Vagina (tissue), 2 donors: ENCODE data around the gene HECTD4. TPM values are rescaled to one million over a fixed set of nuclear protein-coding genes. Genes with fewer than 3 reads are reported as not detected.
"Not testable (repeated sequence)": the region's sequence is repeated elsewhere in the genome, so short reads cannot be mapped to it uniquely, and the experiment has no call there.

ENCODE experiments used
- DNase-seq, 2 donors: peaks; one replicate each; pipeline ENCODE4 v3.0.0-alpha.2; 2017; ENCODE audit errors: extremely low spot score in 2 of 2
- H3K27ac ChIP-seq: fragments of 200-600 bp; sonication (generic); one replicate; pipeline ENCODE4 v1.5.1; 2019
- H3K27me3 ChIP-seq: fragments of 200-600 bp; sonication (generic); one replicate; pipeline ENCODE4 v1.5.1; 2019
- H3K36me3 ChIP-seq, 2 donors: fragments of 200-600 bp; sonication (generic); one replicate each; pipeline ENCODE4 v1.5.1; 2017 to 2019
- H3K4me1 ChIP-seq: fragments of 200-600 bp; sonication (generic); one replicate; pipeline ENCODE4 v1.5.1; 2019
- H3K4me3 ChIP-seq, 2 donors: fragments of 200-600 bp; sonication (generic); 1 replicate in 1 of 2; 2 replicates in 1 of 2; pipeline ENCODE4 v1.5.1; 2016 to 2019
- H3K9me3 ChIP-seq: fragments of 200-600 bp; sonication (generic); one replicate; pipeline ENCODE4 v1.5.1; 2019
- CTCF ChIP-seq, 3 experiments: fragments of 450-650 bp in 2 of 3; fragments of 200-600 bp in 1 of 3; sonication (generic) in 1 of 3; IDR thresholded peaks; one replicate each; pipeline ENCODE4 v1.5.1; 2017 to 2019; ENCODE audit warnings: antibody characterized with exemption in 3 of 3, mild to moderate bottlenecking in 2 of 3, moderate library complexity in 2 of 3
- POLR2A ChIP-seq, 2 donors: fragments of 450-650 bp; IDR thresholded peaks; one replicate each; pipeline ENCODE4 v1.6.1; 2017; ENCODE audit warnings: antibody characterized with exemption in 2 of 2, mild to moderate bottlenecking in 2 of 2, moderate library complexity in 2 of 2
- POLR2AphosphoS5 ChIP-seq, 2 donors: sonication (generic); formaldehyde crosslinking; IDR thresholded peaks; one replicate each; pipeline ENCODE4 v1.9.0; 2017; ENCODE audit warnings: antibody characterized with exemption in 2 of 2, mild to moderate bottlenecking in 2 of 2, low read depth in 1 of 2; ENCODE audit not compliant: insufficient read depth in 1 of 2
- intact Hi-C: fragments of 100-400 bp; cut with DNase I; formaldehyde crosslinking; loops from one replicate; pipeline ENCODE4 v1.15.1; 2023
- total RNA-seq: library from RNA; depleted of rRNA; stranded (reverse); fragments of >200 nt; gene quantifications from one replicate; pipeline ENCODE4 v1.2.3, GENCODE V29; 2016

HECTD4 gene
- total RNA-seq, 1 donor from 2014 or later: 79.6 TPM

DNA sequence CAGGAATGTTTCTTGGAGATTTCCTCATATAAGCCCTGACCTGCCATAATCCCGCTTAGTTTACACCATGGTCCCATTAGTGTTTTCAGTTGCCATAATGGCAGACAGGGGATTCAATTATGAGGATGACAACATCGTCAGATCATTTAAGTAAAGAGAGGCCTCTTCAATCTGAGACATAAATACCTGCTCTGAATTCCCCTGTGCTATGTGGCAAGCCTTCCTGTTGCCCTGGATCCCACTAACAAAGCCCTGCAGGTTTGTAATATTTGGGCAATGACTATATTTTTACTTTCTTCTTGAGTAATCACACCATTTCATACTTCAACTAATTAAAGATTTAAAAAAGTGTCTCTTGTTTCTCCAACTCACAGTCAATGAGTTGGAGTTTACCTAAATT, 147.9 kb downstream of the HECTD4 start:
- H3K9me3 ChIP-seq: no peaks in the 10 kb centered on the region
- H3K4me3 ChIP-seq: no peak overlapping the region
- H3K36me3 ChIP-seq: peaks cover 3 to 90% of the 10 kb centered on the region in 2 donors
- intact Hi-C loops: no loop called here
- H3K27me3 ChIP-seq: no peaks in the 10 kb centered on the region
- no peak overlapping the region for H3K27ac ChIP-seq
- TF ChIP-seq CTCF (IDR thresholded peaks at IDR 0.05) (no peak), POLR2AphosphoS5 (IDR thresholded peaks at IDR 0.05; ENCODE audit: insufficient read depth in 1 of 2, low read depth in 1 of 2) (no peak), POLR2A (IDR thresholded peaks at IDR 0.05) (no peak)
- DNase-seq: no peak
- no peaks in the 10 kb centered on the region for H3K4me1 ChIP-seq

DNA sequence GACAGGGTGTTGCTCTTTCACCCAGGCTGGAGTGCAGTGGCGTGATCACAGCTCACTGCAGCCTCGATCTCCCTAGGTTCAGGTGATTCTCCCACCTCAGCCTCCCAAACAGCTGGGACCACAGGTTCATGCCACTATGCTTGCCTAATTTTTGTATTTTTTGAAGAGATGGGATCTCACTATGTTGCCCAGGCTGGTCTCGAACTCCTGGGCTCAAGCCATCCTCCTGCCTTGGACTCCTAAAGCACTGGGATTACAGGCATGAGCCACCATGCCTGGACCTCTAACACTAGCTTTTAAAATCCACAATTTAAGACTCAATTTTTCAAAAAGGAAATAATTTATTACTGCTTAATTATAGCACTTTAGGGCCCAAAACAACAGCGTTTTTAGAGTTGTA, 149.0 kb downstream of the HECTD4 start:
- H3K36me3 ChIP-seq: peaks cover 0 to 90% of the 10 kb centered on the region in 2 donors

DNA sequence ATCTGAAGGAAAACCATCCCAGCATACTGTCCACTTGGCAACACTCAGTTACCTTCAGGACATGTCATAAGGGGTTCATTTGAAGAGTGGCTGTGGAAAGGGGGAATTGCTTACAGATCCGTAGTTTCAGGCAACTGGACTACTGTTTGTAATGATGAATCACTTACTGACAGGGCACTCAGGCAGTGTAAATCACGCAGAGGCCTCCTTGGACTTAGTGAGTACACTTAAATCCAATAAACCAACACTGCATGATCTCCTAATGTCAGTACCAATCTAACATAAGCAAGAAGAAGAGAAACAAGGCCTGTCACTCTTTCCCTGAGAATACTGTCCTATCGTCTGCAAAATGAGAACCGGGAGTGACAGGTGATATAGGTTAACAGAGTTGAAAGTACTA, 152.1 kb downstream of the HECTD4 start:
- TF ChIP-seq CTCF (IDR thresholded peaks at IDR 0.05): no peak
- TF ChIP-seq POLR2A (IDR thresholded peaks at IDR 0.05): no peak
- TF ChIP-seq POLR2AphosphoS5 (IDR thresholded peaks at IDR 0.05; ENCODE audit: insufficient read depth in 1 of 2, low read depth in 1 of 2): no peak
- Histone ChIP-seq H3K27ac (no peak overlapping the region), H3K27me3 (no peaks in the 10 kb centered on the region), H3K4me1 (no peaks in the 10 kb centered on the region), H3K4me3 (no peak overlapping the region), H3K9me3 (no peaks in the 10 kb centered on the region), H3K36me3 (peaks cover 0 to 86% of the 10 kb centered on the region in 2 donors)
- intact Hi-C loops: no loop called here
- no peak for DNase-seq

More for the DNA sequence above, 149.0 kb downstream of the HECTD4 start:
- Histone ChIP-seq H3K9me3 (no peaks in the 10 kb centered on the region), H3K4me3 (no peak overlapping the region), H3K4me1 (no peaks in the 10 kb centered on the region), H3K27me3 (no peaks in the 10 kb centered on the region), H3K27ac (no peak overlapping the region)
- no peak for TF ChIP-seq POLR2AphosphoS5 (IDR thresholded peaks at IDR 0.05; ENCODE audit: insufficient read depth in 1 of 2, low read depth in 1 of 2)
- no peak for TF ChIP-seq POLR2A (IDR thresholded peaks at IDR 0.05)
- TF ChIP-seq CTCF (IDR thresholded peaks at IDR 0.05): no peak
- no peak for DNase-seq
- intact Hi-C loops: no loop called here

DNA sequence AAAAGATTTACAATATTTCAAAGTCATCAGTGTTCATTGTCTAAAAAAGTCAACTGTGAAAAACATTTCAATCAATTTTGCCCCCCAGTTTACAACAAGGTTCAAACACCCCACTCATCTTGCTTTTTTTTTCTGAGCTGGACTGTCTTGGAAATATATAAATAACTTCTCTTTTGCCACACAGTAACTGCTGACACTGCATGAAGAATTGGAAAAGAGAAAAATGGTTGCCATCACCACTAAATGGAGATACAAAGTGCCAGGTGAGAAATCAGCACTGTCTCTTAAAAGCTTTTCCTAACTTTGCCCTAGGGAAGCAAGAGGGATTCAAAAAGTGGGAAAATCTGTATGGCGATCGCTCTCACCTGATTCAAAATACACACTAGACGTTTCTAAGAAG, 155.5 kb downstream of the HECTD4 start:
- H3K36me3 ChIP-seq: peaks cover 0 to 82% of the 10 kb centered on the region in 2 donors

DNA sequence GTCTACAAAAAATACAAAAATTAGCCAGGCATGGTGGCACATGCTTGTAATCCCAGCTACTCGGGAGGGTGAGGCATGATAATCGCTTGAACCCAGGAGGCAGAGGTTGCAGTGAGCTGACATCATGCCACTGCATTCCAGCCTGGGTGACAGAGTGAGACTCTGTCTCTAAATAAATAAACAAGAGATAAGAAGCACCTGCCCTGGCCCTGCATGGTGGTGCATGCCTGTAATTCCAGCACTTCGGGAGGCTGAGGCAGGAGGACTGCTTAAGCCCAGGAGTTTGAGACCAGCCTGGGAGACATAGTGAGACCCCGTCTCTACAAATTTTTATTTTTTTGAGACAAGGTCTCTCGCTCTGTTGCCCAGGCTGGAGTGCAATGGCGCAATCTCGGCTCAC, 161.6 kb downstream of the HECTD4 start:
- H3K4me3 ChIP-seq, H3K4me1 ChIP-seq, H3K27me3 ChIP-seq, intact Hi-C loops, H3K9me3 ChIP-seq, H3K27ac ChIP-seq, DNase-seq: not testable (repeated sequence)
- H3K36me3 ChIP-seq: peaks cover 0 to 53% of the 10 kb centered on the region in 2 donors

More for the DNA sequence above, 155.5 kb downstream of the HECTD4 start:
- H3K27me3 ChIP-seq: no peaks in the 10 kb centered on the region
- no peak overlapping the region for H3K27ac ChIP-seq
- no peak for TF ChIP-seq POLR2A (IDR thresholded peaks at IDR 0.05)
- TF ChIP-seq CTCF (IDR thresholded peaks at IDR 0.05): no peak
- no peak for TF ChIP-seq POLR2AphosphoS5 (IDR thresholded peaks at IDR 0.05; ENCODE audit: insufficient read depth in 1 of 2, low read depth in 1 of 2)
- no peaks in the 10 kb centered on the region for H3K9me3 ChIP-seq
- H3K4me3 ChIP-seq: no peak overlapping the region
- intact Hi-C loops: no loop called here
- no peaks in the 10 kb centered on the region for H3K4me1 ChIP-seq
- no peak for DNase-seq

DNA sequence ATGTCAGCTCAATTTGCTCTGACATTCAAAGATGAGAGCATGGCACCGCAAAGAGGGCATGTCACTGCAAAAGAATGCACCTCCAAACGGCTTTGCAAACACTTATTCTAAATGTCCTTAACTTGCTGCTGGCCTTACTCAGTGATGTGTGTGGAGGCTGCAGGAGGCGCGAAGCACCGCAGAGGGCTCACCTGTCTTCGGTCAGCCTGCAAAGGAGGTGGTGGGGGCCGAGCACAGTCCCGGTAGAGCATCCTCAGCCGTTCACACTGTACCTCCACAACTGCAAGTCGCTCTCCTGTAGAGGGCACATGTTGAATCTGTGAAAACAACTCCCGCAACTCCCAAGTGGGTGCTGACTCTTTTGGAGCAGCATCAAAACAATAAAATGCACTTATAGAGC, 163.0 kb downstream of the HECTD4 start:
- H3K4me3 ChIP-seq: no peak overlapping the region
- H3K27me3 ChIP-seq: no peaks in the 10 kb centered on the region
- H3K27ac ChIP-seq: no peak overlapping the region
- intact Hi-C loops: no loop called here
- no peaks in the 10 kb centered on the region for H3K9me3 ChIP-seq
- H3K4me1 ChIP-seq: no peaks in the 10 kb centered on the region
- TF ChIP-seq POLR2AphosphoS5 (IDR thresholded peaks at IDR 0.05; ENCODE audit: insufficient read depth in 1 of 2, low read depth in 1 of 2) (no peak), POLR2A (IDR thresholded peaks at IDR 0.05) (no peak), CTCF (IDR thresholded peaks at IDR 0.05) (no peak)
- peaks cover 0 to 55% of the 10 kb centered on the region in 2 donors for H3K36me3 ChIP-seq
- no peak for DNase-seq
